ENCODE data around the gene MSI2.

MSI2 gene

GRCh38 chr17:57672971-57673370 is 416.6 kb downstream of the MSI2 start (continued):
- TF ChIP-seq PATZ1 (CRISPR knock-in tag; IDR thresholded peaks at IDR 0.05; ENCODE audit: borderline replicate concordance), result no peak
- TF ChIP-seq ZC3H10 (CRISPR knock-in tag; IDR thresholded peaks at IDR 0.05), result no peak
- no peak for TF ChIP-seq CSRNP3 (CRISPR knock-in tag; IDR thresholded peaks at IDR 0.05)
- TF ChIP-seq SNAI2 (CRISPR knock-in tag; IDR thresholded peaks at IDR 0.05), result no peak
- TF ChIP-seq TOX (CRISPR knock-in tag; IDR thresholded peaks at IDR 0.05; ENCODE audit: borderline replicate concordance), result no peak
- no peak for TF ChIP-seq TCF4 (CRISPR knock-in tag; IDR thresholded peaks at IDR 0.05; ENCODE audit: borderline replicate concordance)
- TF ChIP-seq ZFP3 (CRISPR knock-in tag; IDR thresholded peaks at IDR 0.05), result no peak

DNA sequence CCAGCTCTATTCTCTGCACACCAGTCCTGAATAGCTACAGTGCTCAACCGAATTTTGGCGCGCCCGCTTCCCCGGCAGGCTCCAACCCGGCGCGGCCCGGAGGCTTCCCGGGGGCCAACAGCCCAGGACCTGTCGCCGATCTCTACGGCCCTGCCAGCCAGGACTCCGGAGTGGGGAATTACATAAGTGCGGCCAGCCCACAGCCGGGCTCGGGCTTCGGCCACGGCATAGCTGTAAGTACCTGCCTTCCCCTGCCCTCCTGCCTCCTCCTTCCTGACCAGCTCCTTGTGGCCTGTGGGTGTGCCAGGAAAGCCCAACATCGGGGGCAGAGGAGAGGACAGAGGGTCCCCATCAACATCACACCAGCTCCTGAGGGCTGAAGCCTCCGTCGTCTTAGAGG is 418.6 kb downstream of the MSI2 start:
- no peak for ATAC-seq

More for the DNA sequence above, 418.6 kb downstream of the MSI2 start:
- TF ChIP-seq PATZ1 (CRISPR knock-in tag; IDR thresholded peaks at IDR 0.05; ENCODE audit: borderline replicate concordance), result no peak
- no peak for TF ChIP-seq TCF4 (CRISPR knock-in tag; IDR thresholded peaks at IDR 0.05; ENCODE audit: borderline replicate concordance)
- TF ChIP-seq ISL1 (CRISPR knock-in tag; IDR thresholded peaks at IDR 0.05), result no peak
- TF ChIP-seq, protein P1, sequence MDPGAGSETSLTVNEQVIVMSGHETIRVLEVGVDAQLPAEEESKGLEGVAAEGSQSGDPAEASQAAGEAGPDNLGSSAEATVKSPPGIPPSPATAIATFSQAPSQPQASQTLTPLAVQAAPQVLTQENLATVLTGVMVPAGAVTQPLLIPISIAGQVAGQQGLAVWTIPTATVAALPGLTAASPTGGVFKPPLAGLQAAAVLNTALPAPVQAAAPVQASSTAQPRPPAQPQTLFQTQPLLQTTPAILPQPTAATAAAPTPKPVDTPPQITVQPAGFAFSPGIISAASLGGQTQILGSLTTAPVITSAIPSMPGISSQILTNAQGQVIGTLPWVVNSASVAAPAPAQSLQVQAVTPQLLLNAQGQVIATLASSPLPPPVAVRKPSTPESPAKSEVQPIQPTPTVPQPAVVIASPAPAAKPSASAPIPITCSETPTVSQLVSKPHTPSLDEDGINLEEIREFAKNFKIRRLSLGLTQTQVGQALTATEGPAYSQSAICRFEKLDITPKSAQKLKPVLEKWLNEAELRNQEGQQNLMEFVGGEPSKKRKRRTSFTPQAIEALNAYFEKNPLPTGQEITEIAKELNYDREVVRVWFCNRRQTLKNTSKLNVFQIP (CRISPR knock-in tag; IDR thresholded peaks at IDR 0.05; ENCODE audit: borderline replicate concordance, low read depth), result no peak
- no peak for TF ChIP-seq ZNF70 (CRISPR knock-in tag; IDR thresholded peaks at IDR 0.05)
- TF ChIP-seq RARB (CRISPR knock-in tag; IDR thresholded peaks at IDR 0.05), result no peak
- TF ChIP-seq CSDC2 (CRISPR knock-in tag; IDR thresholded peaks at IDR 0.05), result no peak
- TF ChIP-seq TSHZ2 (CRISPR knock-in tag; IDR thresholded peaks at IDR 0.05), result no peak
- TF ChIP-seq ZNF8 (CRISPR knock-in tag; IDR thresholded peaks at IDR 0.05), result no peak
- TF ChIP-seq ZNF565 (CRISPR knock-in tag; conservative IDR thresholded peaks at IDR 0.05; ENCODE audit: low read depth), result no peak
- TF ChIP-seq ARNTL (CRISPR knock-in tag; IDR thresholded peaks at IDR 0.05; ENCODE audit: borderline replicate concordance, low read depth), result no peak
- no peak for TF ChIP-seq CREB5 (CRISPR knock-in tag; IDR thresholded peaks at IDR 0.05; ENCODE audit: low read depth)
- no peak for TF ChIP-seq PPARA (CRISPR knock-in tag; IDR thresholded peaks at IDR 0.05; ENCODE audit: borderline replicate concordance)
- no peak for TF ChIP-seq CSRNP3 (CRISPR knock-in tag; IDR thresholded peaks at IDR 0.05)
- TF ChIP-seq BACH2 (CRISPR knock-in tag; IDR thresholded peaks at IDR 0.05; ENCODE audit: borderline replicate concordance), result no peak
- TF ChIP-seq GLIS3 (CRISPR knock-in tag; IDR thresholded peaks at IDR 0.05), result no peak
- TF ChIP-seq TOX (CRISPR knock-in tag; IDR thresholded peaks at IDR 0.05; ENCODE audit: borderline replicate concordance), result no peak
- TF ChIP-seq ZFP3 (CRISPR knock-in tag; IDR thresholded peaks at IDR 0.05), result no peak
